ENCODE results near the gene CDK10.
"Not testable (repeated sequence)": the region's sequence is repeated elsewhere in the genome, so short reads cannot be mapped to it uniquely, and the experiment has no call there.

The CDK10 gene

DNA sequence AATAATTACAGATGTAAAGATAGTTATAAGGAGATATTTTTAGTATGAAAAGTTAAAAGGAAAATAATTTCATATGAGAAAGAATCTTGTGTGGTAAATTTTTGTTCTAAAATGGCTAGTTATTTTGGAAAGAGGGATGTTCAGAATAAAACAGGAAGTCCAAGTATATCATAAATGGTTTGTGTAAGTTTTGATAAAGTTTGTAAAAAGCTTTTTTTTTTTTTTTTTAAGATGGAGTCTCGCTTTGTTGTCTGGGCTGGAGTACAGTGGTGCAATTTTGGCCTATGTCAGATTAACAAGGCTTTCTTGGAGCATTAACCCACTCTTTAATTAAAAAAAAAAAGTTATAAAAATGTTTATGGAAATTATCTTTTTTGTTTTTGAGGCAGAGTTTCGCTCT lies 8.2 kb upstream of the CDK10 start:
- intact Hi-C loops (cut with micrococcal nuclease) = no loop called here
- H3K9me3 Mint-ChIP-seq = no peaks in the 10 kb centered on the region
- no peak overlapping the region for H3K4me3 Mint-ChIP-seq
- no peaks in the 10 kb centered on the region for H3K36me3 Mint-ChIP-seq (ENCODE audit: low read depth)
- no peaks in the 10 kb centered on the region for H3K4me1 Mint-ChIP-seq (ENCODE audit: low read depth)
- no peaks in the 10 kb centered on the region for H3K27me3 Mint-ChIP-seq
- H3K27ac Mint-ChIP-seq = no peak overlapping the region

DNA sequence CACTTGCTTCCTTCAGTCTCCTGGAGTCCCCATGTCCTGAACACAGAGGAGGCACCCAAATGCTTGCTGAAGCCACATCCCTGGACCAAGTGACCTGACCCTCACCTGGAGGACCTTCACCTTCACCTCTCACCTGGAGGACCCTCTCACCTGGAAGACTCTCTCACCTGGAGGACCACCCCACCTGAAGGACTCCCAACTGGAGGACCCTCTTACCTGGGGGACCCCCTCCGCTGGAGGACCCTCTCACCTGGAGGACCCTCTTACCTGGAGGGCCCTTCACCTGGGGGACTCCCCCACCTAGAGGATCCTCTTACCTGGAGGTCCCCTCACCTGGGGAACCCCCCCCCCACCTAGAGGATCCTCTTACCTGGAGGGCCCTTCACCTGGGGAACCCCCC lies 573 bp upstream of the CDK10 start:
- intact Hi-C loops (cut with micrococcal nuclease) = no loop called here
- peak overlapping the region; percentile 32 for H3K4me3 Mint-ChIP-seq
- peaks cover 28% of the 10 kb centered on the region for H3K36me3 Mint-ChIP-seq (ENCODE audit: low read depth)
- peaks cover 17% of the 10 kb centered on the region for H3K9me3 Mint-ChIP-seq
- H3K27ac Mint-ChIP-seq = peak overlapping the region; percentile 86
- H3K4me1 Mint-ChIP-seq (ENCODE audit: low read depth) = peaks cover 19% of the 10 kb centered on the region
- H3K27me3 Mint-ChIP-seq = no peaks in the 10 kb centered on the region

DNA sequence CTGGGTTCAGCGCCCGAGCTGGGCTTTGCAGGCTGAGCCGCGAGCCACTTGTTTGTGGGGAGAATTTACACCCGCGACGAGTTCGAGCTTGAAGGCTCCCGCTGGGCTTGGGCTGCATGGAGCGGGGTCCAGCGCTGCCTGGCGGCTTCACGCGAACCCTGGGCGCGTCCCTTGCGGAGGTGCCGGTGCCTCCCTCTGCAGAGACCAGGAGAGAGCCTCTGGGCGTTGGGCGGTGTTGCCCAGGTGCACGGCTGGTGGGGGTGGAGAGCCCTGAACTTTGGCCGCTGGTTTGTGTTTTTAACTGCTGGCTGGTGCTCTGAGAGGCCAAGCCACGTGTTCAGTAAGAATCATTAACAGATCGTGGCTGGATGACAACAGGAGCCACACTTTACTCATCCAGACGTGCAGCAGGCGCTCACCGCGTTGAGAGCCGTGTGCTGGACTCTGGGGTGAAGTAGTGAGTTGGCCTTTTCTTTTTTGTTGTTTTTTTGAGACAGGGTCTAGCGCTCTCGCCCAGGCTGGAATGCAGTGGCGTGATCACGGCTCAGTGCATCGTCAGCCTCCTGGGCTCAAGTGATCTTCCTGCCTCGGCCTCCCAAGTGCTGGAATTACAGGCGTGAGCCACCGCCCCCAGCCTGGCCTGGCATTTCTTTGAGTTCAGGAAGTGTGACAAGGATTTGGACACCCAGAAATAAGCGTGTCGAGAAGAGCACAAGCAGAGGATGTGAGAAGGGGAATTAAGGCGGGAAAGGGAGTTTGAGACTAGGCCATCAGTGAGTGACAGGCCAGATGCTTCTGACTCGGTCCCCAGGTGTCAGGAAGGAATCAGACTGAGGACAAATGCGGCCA lies 827 bp downstream of the CDK10 start:
- Mint-ChIP-seq H3K27me3 (no peaks in the 10 kb centered on the region), H3K4me3 (peak overlapping the region; percentile 94), H3K4me1 (ENCODE audit: low read depth) (peaks cover 19% of the 10 kb centered on the region), H3K36me3 (ENCODE audit: low read depth) (peaks cover 42% of the 10 kb centered on the region), H3K27ac (peak overlapping the region; percentile 86), H3K9me3 (peaks cover 17% of the 10 kb centered on the region)
- intact Hi-C loops (cut with micrococcal nuclease) = no loop called here

DNA sequence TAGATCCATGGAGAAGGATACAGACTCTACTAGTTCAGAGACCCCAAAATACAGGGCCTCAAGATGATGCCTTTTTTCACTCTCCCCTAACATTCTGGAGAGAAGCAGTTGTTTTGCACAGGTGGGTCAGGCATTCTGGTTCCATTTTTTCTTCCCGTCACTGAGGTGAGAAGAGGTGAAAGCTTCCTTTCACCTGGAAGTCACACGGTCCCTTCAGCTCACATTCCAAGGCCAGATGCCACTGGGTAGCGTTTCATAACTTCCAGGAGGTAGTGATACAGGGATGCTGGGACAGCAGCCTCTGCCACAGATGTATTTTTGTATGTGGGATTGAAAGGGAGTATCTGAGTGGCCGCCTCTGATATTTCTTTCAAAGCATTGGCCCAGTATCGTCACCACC lies 1.9 kb downstream of the CDK10 start:
- intact Hi-C loops (cut with micrococcal nuclease) = no loop called here
- no peaks in the 10 kb centered on the region for H3K27me3 Mint-ChIP-seq

DNA sequence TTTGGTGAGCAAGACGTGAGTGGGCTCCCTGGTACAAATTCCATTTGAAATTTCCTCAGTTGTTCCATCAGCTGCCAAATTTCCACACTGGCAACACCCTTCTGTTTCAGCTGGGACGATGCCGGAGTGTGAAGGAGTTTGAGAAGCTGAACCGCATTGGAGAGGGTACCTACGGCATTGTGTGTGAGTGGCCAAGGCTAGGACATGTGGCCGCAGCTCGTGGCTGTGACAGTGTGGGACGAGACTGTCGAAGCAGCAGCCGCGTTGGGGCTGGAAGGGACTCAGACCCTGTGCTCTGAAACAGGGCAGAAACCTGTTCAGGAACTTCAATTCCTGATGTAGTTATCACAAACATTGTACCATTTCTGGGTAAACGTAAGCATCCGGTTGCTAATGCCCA lies 2.7 kb downstream of the CDK10 start:
- Mint-ChIP-seq H3K4me1 (ENCODE audit: low read depth) (peaks cover 19% of the 10 kb centered on the region), H3K9me3 (peaks cover 17% of the 10 kb centered on the region), H3K27me3 (no peaks in the 10 kb centered on the region), H3K27ac (no peak overlapping the region), H3K4me3 (no peak overlapping the region), H3K36me3 (ENCODE audit: low read depth) (peaks cover 60% of the 10 kb centered on the region)
- intact Hi-C loops (cut with micrococcal nuclease) = no loop called here

More for the DNA sequence above, 1.9 kb downstream of the CDK10 start:
- Mint-ChIP-seq H3K36me3 (ENCODE audit: low read depth) (peaks cover 53% of the 10 kb centered on the region), H3K4me1 (ENCODE audit: low read depth) (peaks cover 19% of the 10 kb centered on the region), H3K27ac (no peak overlapping the region), H3K9me3 (peaks cover 17% of the 10 kb centered on the region), H3K4me3 (no peak overlapping the region)

DNA sequence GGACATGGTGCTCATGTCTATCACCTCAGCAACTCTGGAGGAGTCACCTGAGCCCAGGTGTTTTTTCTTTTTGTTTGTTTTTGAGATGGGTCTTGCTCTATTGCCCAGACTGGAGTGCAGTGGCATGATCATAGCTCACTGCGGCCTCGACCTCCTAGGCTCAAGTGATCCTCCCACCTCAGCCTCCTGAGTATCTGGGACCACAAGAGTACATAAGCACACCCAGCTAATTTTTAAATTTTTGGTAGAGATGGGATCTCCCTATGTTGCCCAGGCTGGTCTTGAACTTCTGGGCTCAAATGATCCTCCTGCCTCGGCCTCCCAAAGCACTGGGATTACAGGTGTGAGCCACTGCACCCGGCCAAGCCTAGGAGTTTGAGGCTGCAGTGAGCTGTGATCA lies 3.1 kb downstream of the CDK10 start:
- peaks cover 15% of the 10 kb centered on the region for H3K9me3 Mint-ChIP-seq
- intact Hi-C loops (cut with micrococcal nuclease); H3K27ac Mint-ChIP-seq; H3K27me3 Mint-ChIP-seq; H3K4me3 Mint-ChIP-seq: not testable (repeated sequence)
- peaks cover 65% of the 10 kb centered on the region for H3K36me3 Mint-ChIP-seq (ENCODE audit: low read depth)
- H3K4me1 Mint-ChIP-seq (ENCODE audit: low read depth) = peaks cover 19% of the 10 kb centered on the region

DNA sequence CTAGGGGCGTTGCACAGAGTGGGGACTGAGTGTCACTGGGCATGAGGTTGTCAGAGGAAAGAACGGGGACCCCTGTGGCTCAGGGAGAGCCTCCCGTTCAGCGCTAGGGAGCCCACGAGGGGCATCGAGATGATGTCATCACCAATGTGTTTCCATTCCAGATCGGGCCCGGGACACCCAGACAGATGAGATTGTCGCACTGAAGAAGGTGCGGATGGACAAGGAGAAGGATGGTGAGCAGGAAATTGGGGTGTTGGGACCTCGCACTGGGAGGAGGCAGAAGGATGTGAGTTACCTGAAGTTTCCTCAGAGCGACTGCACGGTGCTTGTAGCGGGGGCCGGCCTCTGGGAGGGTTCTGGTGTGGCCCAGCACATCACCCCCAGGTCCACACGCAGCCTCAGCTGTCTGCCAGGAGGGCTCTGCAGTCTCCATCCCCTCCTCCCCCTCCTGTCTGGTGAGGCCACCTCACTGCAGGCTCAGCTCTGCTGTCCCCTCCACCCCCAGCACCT lies 4.0 kb downstream of the CDK10 start:
- no peaks in the 10 kb centered on the region for H3K27me3 Mint-ChIP-seq
- H3K36me3 Mint-ChIP-seq (ENCODE audit: low read depth) = peaks cover 73% of the 10 kb centered on the region
- H3K4me1 Mint-ChIP-seq (ENCODE audit: low read depth) = peaks cover 19% of the 10 kb centered on the region
- no peak overlapping the region for H3K27ac Mint-ChIP-seq
- no peak overlapping the region for H3K4me3 Mint-ChIP-seq
- intact Hi-C loops (cut with micrococcal nuclease) = no loop called here
- H3K9me3 Mint-ChIP-seq = peaks cover 7% of the 10 kb centered on the region

DNA sequence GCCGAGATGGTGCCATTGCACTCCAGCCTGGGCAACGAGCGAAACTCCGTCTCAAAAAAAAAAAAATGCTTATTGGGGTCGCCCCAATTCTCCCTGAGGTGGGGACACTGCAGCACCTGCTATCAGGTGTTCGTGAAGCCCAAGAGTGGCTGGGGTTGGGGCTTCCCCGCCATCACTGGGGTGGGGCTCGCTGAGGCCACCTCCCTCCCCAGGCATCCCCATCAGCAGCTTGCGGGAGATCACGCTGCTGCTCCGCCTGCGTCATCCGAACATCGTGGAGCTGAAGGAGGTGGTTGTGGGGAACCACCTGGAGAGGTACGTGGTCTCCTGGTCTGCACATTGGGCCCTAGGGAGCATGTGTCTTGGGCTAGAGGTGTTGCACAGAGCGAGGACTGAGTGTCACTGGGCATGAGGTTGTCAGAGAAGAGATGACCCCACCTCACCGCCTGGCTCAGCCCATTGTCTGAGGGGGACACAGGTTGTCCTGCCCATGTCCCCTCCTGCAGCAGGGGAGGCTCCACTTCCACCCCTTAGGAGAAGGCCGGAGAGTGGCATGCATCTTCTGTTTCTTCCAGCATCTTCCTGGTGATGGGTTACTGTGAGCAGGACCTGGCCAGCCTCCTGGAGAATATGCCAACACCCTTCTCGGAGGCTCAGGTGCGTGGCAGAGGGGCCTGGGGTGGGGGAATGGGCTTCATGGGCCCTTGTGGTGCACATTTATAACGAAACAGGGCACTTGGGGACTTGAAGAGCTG lies 4.9 kb downstream of the CDK10 start:
- Mint-ChIP-seq H3K27me3 (no peaks in the 10 kb centered on the region), H3K4me3 (no peak overlapping the region), H3K9me3 (no peaks in the 10 kb centered on the region), H3K4me1 (ENCODE audit: low read depth) (peaks cover 20% of the 10 kb centered on the region), H3K27ac (no peak overlapping the region), H3K36me3 (ENCODE audit: low read depth) (peaks cover 79% of the 10 kb centered on the region)
- intact Hi-C loops (cut with micrococcal nuclease) = no loop called here

DNA sequence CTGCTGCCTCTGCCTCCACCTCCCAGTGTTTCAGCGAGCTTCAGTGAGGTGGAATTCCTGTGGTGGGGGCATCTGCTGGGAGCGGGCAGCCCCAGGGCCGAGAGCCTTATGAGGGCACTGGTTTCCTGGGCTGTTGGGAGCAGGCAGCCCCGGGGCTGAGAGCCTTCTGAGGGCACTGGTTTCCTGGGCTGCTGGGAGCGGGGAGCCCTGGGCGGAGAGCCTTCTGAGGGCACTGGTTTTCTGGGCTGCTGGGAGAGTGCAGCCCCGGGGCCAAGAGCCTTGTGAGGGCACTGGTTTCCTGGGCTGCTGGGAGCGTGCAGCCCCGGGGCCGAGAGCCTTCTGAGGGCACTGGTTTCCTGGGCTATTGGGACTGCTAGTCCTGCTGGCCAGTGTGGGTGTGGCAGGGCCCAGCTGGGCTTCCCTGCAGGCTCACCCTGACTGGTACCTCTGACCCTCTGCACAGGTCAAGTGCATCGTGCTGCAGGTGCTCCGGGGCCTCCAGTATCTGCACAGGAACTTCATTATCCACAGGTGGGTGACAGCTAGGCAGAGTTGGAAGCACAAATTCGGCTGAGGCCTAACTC lies 5.6 kb downstream of the CDK10 start:
- no peak overlapping the region for H3K4me3 Mint-ChIP-seq
- H3K36me3 Mint-ChIP-seq (ENCODE audit: low read depth) = peaks cover 81% of the 10 kb centered on the region
- H3K4me1 Mint-ChIP-seq (ENCODE audit: low read depth) = peaks cover 22% of the 10 kb centered on the region
- H3K9me3 Mint-ChIP-seq = no peaks in the 10 kb centered on the region
- intact Hi-C loops (cut with micrococcal nuclease) = no loop called here
- H3K27ac Mint-ChIP-seq = no peak overlapping the region
- no peaks in the 10 kb centered on the region for H3K27me3 Mint-ChIP-seq

DNA sequence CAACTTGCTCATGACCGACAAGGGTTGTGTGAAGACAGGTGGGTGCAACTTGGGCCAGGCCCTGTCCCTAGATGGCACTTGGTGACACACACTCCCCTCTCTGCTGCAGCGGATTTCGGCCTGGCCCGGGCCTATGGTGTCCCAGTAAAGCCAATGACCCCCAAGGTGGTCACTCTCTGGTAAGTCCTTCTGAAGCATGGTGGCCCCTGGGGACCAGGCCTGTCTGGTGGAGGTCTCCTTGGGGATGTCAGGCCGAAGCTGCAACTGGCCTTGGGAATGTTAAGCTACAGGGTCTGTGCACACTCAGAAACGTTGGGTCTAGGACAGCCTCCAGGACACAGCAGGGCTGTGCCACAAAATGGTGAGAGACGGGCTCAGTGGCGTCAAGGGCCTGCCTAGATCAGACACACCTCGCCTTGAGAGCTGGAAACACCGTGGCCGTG lies 6.8 kb downstream of the CDK10 start:
- no peak overlapping the region for H3K4me3 Mint-ChIP-seq
- H3K9me3 Mint-ChIP-seq = no peaks in the 10 kb centered on the region
- intact Hi-C loops (cut with micrococcal nuclease) = no loop called here
- H3K27ac Mint-ChIP-seq = no peak overlapping the region
- peaks cover 94% of the 10 kb centered on the region for H3K36me3 Mint-ChIP-seq (ENCODE audit: low read depth)
- peaks cover 14% of the 10 kb centered on the region for H3K4me1 Mint-ChIP-seq (ENCODE audit: low read depth)
- H3K27me3 Mint-ChIP-seq = no peaks in the 10 kb centered on the region

DNA sequence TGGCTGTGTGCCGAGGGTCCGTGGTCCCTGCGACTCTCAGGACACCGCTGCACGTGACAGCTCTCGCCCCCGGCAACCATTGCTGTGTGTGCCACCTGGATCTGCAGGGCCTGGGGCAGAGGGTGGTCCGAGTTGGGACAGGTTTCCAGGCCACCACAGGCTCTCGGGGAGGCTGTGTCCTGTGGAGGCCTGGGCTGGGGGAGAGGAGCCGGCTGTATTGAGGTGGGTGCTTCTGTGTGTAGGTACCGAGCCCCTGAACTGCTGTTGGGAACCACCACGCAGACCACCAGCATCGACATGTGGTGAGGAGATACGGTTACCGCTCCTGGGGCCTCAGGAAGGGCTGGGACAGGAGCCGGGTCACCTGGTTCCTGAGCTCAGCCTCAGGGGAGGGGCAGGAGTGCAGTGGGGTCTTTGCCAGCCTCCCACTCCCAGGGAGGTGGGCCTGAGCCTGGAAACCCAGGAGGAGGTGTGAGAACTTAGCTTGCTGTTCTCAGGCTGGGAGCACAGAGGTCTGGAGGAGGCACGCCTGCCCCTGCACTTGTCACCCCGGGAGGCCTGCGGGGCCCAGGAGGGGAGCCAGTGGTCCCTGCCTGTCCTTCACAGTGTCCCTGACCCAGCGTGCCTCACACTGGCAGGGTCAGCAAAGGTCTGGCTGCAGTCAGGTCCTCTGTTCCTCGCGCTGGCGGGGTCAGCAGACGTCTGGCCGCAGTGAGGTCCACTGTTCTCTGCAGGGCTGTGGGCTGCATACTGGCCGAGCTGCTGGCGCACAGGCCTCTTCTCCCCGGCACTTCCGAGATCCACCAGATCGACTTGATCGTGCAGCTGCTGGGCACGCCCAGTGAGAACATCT lies 7.7 kb downstream of the CDK10 start:
- Mint-ChIP-seq H3K4me3 (no peak overlapping the region), H3K4me1 (ENCODE audit: low read depth) (peaks cover 14% of the 10 kb centered on the region), H3K27ac (no peak overlapping the region), H3K9me3 (no peaks in the 10 kb centered on the region), H3K27me3 (no peaks in the 10 kb centered on the region), H3K36me3 (ENCODE audit: low read depth) (peaks cover 97% of the 10 kb centered on the region)
- intact Hi-C loops (cut with micrococcal nuclease) = no loop called here

DNA sequence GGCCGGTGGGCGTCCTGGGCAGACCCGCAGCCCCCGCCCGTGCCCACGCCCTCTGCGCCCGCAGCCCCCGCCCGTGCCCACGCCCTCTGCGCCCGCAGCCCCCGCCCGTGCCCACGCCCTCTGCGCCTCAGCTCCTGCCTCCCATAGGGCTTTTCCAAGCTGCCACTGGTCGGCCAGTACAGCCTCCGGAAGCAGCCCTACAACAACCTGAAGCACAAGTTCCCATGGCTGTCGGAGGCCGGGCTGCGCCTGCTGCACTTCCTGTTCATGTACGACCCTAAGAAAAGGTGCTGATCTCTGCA lies 8.2 kb downstream of the CDK10 start:
- H3K9me3 Mint-ChIP-seq; H3K4me3 Mint-ChIP-seq; H3K27me3 Mint-ChIP-seq; H3K27ac Mint-ChIP-seq; intact Hi-C loops (cut with micrococcal nuclease): not testable (repeated sequence)
- Mint-ChIP-seq H3K36me3 (ENCODE audit: low read depth) (peaks cover 94% of the 10 kb centered on the region), H3K4me1 (ENCODE audit: low read depth) (peaks cover 15% of the 10 kb centered on the region)

DNA sequence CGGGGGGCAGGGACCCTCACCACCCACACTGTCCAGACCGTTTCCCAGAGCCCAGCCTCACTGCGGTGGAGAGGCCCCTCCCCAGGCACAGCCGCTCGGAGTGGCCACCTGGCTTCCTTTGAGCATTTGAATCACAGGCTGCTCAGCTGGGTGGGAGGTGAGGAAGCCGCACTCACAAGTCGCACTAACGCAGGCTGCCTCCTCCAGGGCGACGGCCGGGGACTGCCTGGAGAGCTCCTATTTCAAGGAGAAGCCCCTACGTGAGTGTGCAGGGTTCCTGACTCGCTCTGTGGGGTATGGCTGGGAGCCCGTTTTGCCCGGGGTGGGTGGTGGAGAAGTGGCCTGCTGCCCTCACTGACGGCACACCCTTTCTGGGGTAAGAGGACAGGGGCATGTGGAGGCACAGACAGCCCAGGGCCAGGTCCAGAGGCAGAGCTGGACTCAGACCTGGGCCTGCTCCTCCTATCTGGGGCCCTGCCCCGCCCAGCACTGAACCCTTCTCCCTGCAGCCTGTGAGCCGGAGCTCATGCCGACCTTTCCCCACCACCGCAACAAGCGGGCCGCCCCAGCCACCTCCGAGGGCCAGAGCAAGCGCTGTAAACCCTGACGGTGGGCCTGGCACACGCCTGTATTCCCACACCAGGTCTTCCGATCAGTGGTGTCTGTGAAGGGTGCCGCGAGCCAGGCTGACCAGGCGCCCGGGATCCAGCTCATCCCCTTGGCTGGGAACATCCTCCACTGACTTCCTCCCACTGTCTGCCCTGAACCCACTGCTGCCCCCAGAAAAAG lies 8.8 kb downstream of the CDK10 start:
- Mint-ChIP-seq H3K4me1 (ENCODE audit: low read depth) (peaks cover 20% of the 10 kb centered on the region), H3K27ac (no peak overlapping the region), H3K36me3 (ENCODE audit: low read depth) (peaks cover 89% of the 10 kb centered on the region), H3K27me3 (no peaks in the 10 kb centered on the region), H3K9me3 (no peaks in the 10 kb centered on the region), H3K4me3 (no peak overlapping the region)
- intact Hi-C loops (cut with micrococcal nuclease) = no loop called here
